CD4-positive, alpha-beta T cell treated with Interleukin-1 beta for 1 hour (primary cell): ENCODE results near the gene RAD18.

Source experiments
- DNase-seq, 2 donors: peaks; one replicate each; pipeline ENCODE4 v3.0.0-alpha.2; 2020 to 2022

RAD18 gene

GRCh38 chr3:8962226-8962861 is 928 bp downstream of the RAD18 start:
- DNase-seq, result no peak

GRCh38 chr3:8959668-8960067 is 3.6 kb downstream of the RAD18 start:
- DNase-seq, result no peak

GRCh38 chr3:8954938-8955763 is 8.1 kb downstream of the RAD18 start:
- DNase-seq, result no peak

GRCh38 chr3:8953313-8953712 is 10.0 kb downstream of the RAD18 start:
- DNase-seq, result no peak

GRCh38 chr3:8952130-8952529 is 11.1 kb downstream of the RAD18 start:
- DNase-seq, result no peak

GRCh38 chr3:8945890-8946600 is 17.2 kb downstream of the RAD18 start:
- no peak for DNase-seq

- no peak for DNase-seq
Observed at GRCh38 chr3:8942746-8943488, 20.4 kb downstream of the RAD18 start.

- DNase-seq, result no peak
Observed at GRCh38 chr3:8942115-8942514, 21.2 kb downstream of the RAD18 start.

GRCh38 chr3:8938021-8938420 is 25.3 kb downstream of the RAD18 start:
- no peak for DNase-seq

GRCh38 chr3:8937064-8938020 is 25.9 kb downstream of the RAD18 start:
- no peak for DNase-seq

GRCh38 chr3:8932507-8932906 is 30.8 kb downstream of the RAD18 start:
- no peak for DNase-seq

- DNase-seq, result no peak
Observed at GRCh38 chr3:8931342-8931741, 31.9 kb downstream of the RAD18 start.

GRCh38 chr3:8929860-8930259 is 33.4 kb downstream of the RAD18 start:
- no peak for DNase-seq

GRCh38 chr3:8914491-8914890 is 48.8 kb downstream of the RAD18 start:
- DNase-seq, result no peak

- DNase-seq, result no peak
Observed at GRCh38 chr3:8911781-8912180, 51.5 kb downstream of the RAD18 start.

- DNase-seq, result no peak
Observed at GRCh38 chr3:8909160-8909559, 54.1 kb downstream of the RAD18 start.

- DNase-seq, result no peak
Observed at GRCh38 chr3:8903191-8903590, 60.1 kb downstream of the RAD18 start.

GRCh38 chr3:8900869-8901268 is 62.4 kb downstream of the RAD18 start:
- DNase-seq, result no peak

- no peak for DNase-seq
Observed at GRCh38 chr3:8899876-8900460, 63.3 kb downstream of the RAD18 start.

GRCh38 chr3:8895829-8896228 is 67.4 kb downstream of the RAD18 start:
- no peak for DNase-seq

- DNase-seq, result no peak
Observed at GRCh38 chr3:8893001-8893400, 70.3 kb downstream of the RAD18 start.

- no peak for DNase-seq
Observed at GRCh38 chr3:8891774-8892173, 71.5 kb downstream of the RAD18 start.
